ENCODE measurements around the gene KLF5.
"Not testable (repeated sequence)": the region's sequence is repeated elsewhere in the genome, so short reads cannot be mapped to it uniquely, and the experiment has no call there.

Gene KLF5

DNA sequence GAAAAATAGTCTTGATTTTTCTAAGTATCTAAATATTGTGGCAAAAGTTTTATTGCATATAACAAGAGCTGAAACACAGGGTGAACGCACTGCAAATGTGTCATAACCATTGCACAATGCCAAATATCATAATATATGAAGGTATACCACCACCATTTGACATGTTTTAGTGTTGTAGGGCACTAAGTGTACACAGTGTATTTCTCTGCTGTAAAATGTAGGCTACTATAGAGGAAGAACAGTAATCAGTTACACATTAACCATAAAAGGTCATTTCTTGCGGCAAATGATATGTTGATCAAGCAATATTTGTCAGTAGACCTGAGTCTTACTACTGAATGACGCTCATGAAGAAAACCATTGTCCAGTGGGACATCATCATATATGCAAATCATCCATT is 18.3 kb upstream of the KLF5 start:
- TF ChIP-seq, protein P1, sequence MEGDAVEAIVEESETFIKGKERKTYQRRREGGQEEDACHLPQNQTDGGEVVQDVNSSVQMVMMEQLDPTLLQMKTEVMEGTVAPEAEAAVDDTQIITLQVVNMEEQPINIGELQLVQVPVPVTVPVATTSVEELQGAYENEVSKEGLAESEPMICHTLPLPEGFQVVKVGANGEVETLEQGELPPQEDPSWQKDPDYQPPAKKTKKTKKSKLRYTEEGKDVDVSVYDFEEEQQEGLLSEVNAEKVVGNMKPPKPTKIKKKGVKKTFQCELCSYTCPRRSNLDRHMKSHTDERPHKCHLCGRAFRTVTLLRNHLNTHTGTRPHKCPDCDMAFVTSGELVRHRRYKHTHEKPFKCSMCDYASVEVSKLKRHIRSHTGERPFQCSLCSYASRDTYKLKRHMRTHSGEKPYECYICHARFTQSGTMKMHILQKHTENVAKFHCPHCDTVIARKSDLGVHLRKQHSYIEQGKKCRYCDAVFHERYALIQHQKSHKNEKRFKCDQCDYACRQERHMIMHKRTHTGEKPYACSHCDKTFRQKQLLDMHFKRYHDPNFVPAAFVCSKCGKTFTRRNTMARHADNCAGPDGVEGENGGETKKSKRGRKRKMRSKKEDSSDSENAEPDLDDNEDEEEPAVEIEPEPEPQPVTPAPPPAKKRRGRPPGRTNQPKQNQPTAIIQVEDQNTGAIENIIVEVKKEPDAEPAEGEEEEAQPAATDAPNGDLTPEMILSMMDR (IDR thresholded peaks at IDR 0.05): no peak
- Histone ChIP-seq H3K36me3 (no peaks in the 10 kb centered on the region), H3K27me3 (no peaks in the 10 kb centered on the region), H3K9me3 (no peaks in the 10 kb centered on the region), H3K4me1 (no peaks in the 10 kb centered on the region), H3K27ac (no peak overlapping the region), H3K4me3 (no peak overlapping the region)
- intact Hi-C loops (cut with DNase I; ENCODE audit: low total_unique reads): no loop called here
- DNase-seq: no peak

DNA sequence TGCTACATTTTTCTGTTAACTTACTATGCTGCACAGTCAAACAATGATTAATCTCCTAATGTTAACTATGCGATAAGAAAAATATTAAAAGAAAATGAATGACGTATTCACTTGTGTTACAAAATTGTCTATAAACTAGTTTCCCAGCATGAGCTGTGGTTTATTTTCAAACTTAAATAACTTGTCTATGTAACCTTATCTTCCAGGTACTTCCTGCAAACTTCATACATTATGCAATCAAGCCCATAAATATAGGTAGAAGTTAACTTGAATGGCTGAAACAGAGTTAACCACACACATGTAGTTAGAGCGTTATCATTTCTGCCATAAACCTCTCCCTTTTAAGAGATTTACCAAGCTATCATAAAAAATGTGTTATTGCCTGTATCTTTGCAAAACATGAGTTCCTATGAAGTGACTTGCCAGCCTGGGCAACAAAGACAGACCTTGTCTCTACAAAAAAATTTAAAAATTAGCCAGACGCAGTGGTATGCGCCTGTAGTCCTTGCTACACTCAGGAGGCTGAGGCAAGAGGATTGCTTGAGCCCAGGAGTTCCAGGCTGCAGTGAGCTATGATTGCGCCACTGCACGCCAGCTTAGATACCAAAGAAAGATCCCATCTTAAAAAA is 17.7 kb upstream of the KLF5 start:
- intact Hi-C loops (cut with DNase I; ENCODE audit: low total_unique reads): no loop called here
- DNase-seq: no peak
- TF ChIP-seq, protein P1 (IDR thresholded peaks at IDR 0.05): no peak
- Histone ChIP-seq H3K4me1 (no peaks in the 10 kb centered on the region), H3K4me3 (no peak overlapping the region), H3K9me3 (no peaks in the 10 kb centered on the region), H3K27ac (no peak overlapping the region), H3K36me3 (no peaks in the 10 kb centered on the region), H3K27me3 (no peaks in the 10 kb centered on the region)

DNA sequence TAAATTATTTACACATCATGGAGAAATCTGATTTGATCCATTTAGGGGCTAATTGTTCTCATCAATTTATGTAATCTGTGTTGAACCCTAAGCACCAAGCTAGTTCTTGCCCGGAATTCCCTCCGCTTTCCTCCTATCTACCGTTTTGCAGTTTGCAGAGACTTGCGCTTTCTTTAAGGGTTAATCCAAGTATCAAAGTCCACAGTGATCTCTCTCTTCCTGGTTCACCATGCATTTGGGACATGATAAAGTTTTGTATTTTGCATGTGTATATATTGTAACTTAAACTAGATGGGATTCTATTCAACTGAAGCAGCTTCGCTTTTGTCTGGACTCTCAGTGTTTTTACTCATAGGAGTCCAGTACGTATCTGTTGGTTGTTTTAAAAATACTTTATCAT is 13.8 kb upstream of the KLF5 start:
- Histone ChIP-seq H3K9me3 (no peaks in the 10 kb centered on the region), H3K4me3 (no peak overlapping the region), H3K27ac (no peak overlapping the region), H3K27me3 (no peaks in the 10 kb centered on the region), H3K4me1 (no peaks in the 10 kb centered on the region), H3K36me3 (no peaks in the 10 kb centered on the region)
- TF ChIP-seq, protein P1 (IDR thresholded peaks at IDR 0.05): no peak
- intact Hi-C loops (cut with DNase I; ENCODE audit: low total_unique reads): no loop called here
- DNase-seq: no peak

DNA sequence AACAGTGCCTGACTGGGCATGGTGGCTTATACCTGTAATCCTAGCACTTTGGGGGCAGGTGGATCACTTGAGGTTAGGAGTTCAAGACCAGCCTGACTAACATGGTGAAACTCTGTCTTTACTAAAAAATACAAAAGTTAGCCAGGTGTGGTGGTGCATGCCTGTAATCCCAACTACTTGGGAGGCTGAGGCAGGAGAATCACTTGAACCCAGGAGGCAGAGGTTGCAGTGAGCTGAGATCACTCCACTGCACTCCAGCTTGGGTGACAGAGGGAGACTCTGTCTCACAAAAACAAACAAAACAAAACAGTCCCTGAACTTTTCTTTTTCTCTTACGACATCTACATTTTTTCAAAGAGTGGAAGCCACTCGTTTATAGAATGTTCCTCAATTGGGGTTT is 10.2 kb upstream of the KLF5 start:
- H3K9me3 ChIP-seq; intact Hi-C loops (cut with DNase I; ENCODE audit: low total_unique reads); H3K4me1 ChIP-seq; H3K4me3 ChIP-seq; H3K27ac ChIP-seq; DNase-seq; H3K36me3 ChIP-seq; H3K27me3 ChIP-seq: not testable (repeated sequence)

DNA sequence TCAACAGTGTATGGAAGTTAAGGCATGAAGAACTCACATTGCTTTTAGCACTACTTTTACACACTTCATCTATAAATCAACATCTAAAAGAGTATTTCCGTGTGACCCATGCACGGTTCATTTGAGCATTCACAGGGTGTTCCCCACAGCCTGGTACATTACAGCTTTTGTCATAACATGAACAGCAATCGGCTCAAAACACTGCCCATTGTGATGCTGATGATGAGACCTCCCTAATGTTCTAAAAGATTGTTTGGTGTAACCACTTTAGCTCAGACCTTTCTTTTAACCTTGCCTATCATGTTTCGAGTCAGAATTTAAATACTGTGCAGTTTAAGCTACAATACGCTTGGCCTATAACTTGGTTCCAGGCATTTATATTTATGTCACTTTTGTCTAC is 4.1 kb upstream of the KLF5 start:
- TF ChIP-seq, protein P1 (IDR thresholded peaks at IDR 0.05): no peak
- Histone ChIP-seq H3K36me3 (no peaks in the 10 kb centered on the region), H3K9me3 (no peaks in the 10 kb centered on the region), H3K4me1 (peaks cover 0 to 8% (median 5%) of the 10 kb centered on the region in 4 donors), H3K27ac (no peak overlapping the region), H3K4me3 (no peak overlapping the region), H3K27me3 (no peaks in the 10 kb centered on the region)
- no peak for DNase-seq
- intact Hi-C loops (cut with DNase I; ENCODE audit: low total_unique reads): no loop called here

DNA sequence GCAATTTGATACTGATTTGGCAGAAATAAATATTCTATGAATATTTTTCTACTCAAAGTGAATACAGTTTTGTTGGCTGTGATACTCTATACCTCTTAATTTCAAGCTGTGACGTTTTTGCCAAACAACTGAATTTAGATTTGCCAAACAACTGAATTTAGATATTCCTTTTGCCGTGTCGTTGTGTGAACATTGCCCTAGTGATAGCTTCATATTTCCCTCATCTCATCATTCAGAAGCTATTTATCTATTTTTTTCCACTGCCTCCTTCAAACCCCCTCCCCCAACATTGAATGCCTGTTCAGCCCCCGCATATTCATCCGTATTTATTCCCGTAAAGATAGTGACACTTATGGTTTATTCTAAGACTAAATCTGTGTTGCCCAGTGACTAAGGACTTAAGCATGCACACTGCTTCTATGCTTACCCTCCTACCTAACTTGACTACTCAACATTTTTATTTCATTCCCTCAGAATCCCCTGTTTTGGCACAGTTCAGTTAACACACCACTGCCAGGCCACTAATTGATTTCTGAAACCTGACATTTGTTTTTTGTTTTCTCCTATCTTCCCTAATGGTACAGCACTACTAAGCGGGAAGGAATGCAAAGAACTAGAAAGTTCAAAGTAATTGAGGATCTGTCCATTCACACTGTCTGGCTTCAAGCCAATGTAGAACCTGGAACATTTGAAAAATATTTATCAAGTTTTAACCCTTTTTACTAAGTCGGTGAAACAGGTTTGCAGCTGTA is 2.8 kb upstream of the KLF5 start:
- no peaks in the 10 kb centered on the region for H3K36me3 ChIP-seq
- no peak overlapping the region for H3K27ac ChIP-seq
- peaks cover 0 to 8% (median 5%) of the 10 kb centered on the region in 4 donors for H3K4me1 ChIP-seq
- no peaks in the 10 kb centered on the region for H3K27me3 ChIP-seq
- TF ChIP-seq, protein P1 (IDR thresholded peaks at IDR 0.05): no peak
- no peak overlapping the region for H3K4me3 ChIP-seq
- intact Hi-C loops (cut with DNase I; ENCODE audit: low total_unique reads): no loop called here
- H3K9me3 ChIP-seq: no peaks in the 10 kb centered on the region
- no peak for DNase-seq
